ENCODE results near the gene SAMD11.
"Not testable (repeated sequence)": the region's sequence is repeated elsewhere in the genome, so short reads cannot be mapped to it uniquely, and the experiment has no call there.

The SAMD11 gene

DNA sequence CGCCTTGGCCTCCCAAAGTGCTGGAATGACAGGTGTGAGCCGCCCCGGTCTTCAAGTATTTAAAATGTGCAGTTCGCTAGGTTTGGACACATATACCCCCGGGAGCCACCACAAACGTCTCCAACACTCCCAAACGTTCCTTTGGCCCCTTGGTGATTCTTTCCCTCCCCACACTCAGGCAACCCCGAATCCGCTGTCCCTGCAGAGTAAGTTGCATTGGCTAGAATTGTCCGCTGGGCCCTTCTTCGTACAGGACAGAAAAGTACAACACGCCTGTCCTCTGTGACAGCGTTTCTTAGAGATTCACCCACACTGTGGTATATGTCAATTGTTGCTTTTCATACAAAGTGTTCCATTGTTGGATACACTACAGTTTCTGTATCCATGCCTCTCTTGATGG, 61.4 kb downstream of the SAMD11 start:
- no peak for TF ChIP-seq Cebpa-rat (IDR thresholded peaks at IDR 0.05)
- Histone ChIP-seq H3K4me2 (no peak overlapping the region), H3K9me3 (replicated peaks in 1 of 11) (peaks cover 0 to 11% (median 0%) of the 10 kb centered on the region in 11 experiments; a peak in 1 of 22 replicates), H3K27me3 (peaks cover 17 to 76% (median 34%) of the 10 kb centered on the region in 11 experiments), H4K20me1 (peaks cover 0 to 21% (median 0%) of the 10 kb centered on the region in 11 experiments; a peak in 3 of 22 replicates), H3K4me3 (no peak overlapping the region), H3K9ac (no peak overlapping the region), H3K4me1 (peaks cover 0 to 14% (median 11%) of the 10 kb centered on the region in 10 experiments; a peak in 12 of 20 replicates), H3K36me3 (no peaks in the 10 kb centered on the region), H3K27ac (no peak overlapping the region)

DNA sequence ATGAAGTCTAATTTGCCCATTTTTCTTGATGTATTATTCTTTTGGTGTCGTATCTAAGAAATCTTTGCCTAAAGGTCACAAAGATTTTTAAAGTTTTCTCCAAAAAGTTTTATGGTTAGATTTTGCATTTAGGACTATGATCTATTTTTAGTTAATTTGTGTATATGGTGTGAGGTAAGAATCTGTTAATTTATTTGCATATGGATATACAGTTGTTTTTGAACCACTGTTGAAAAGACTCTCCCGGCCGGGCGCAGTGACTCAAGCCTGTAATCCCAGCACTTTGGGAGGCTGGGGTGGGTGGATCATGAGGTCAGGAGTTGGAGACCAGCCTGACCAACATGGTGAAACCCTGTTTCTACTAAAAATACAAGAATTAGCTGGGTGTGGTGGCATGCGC, 64.3 kb downstream of the SAMD11 start:
- Histone ChIP-seq H3K9me3 (replicated peaks in 1 of 11) (peaks cover 0 to 18% (median 6%) of the 10 kb centered on the region in 11 experiments; a peak in 18 of 22 replicates), H3K27me3 (peaks cover 15 to 50% (median 29%) of the 10 kb centered on the region in 11 experiments)
- not testable (repeated sequence) for H3K4me2 ChIP-seq, H3K4me3 ChIP-seq, H3K4me1 ChIP-seq, H3K27ac ChIP-seq, H4K20me1 ChIP-seq, H3K36me3 ChIP-seq, H3K9ac ChIP-seq

DNA sequence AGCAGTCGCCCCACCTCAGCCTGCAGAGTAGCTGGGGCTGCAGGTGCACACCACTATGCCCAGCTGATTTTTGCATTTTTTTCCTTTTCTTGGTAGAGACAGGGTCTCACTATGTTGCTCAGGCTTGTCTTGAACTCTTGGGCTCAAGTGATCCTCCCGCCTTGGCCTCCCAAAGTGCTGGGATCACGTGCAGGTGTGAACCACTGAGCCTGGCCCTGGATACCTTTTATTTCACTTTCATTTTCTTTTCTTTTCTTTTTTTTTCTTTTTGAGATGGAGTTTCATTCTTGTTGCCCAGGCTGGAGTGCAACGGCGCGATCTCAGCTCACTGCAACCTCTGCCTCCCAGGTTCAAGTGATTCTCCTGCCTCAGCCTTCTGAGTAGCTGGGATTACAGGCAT, 67.6 kb downstream of the SAMD11 start:
- not testable (repeated sequence) for H4K20me1 ChIP-seq, H3K36me3 ChIP-seq, H3K9ac ChIP-seq, H3K27ac ChIP-seq, H3K4me2 ChIP-seq, H3K4me1 ChIP-seq, H3K4me3 ChIP-seq
- peaks cover 0 to 18% (median 6%) of the 10 kb centered on the region in 11 experiments; a peak in 18 of 22 replicates for H3K9me3 ChIP-seq (replicated peaks in 1 of 11)
- H3K27me3 ChIP-seq = peaks cover 21 to 47% (median 33%) of the 10 kb centered on the region in 11 experiments

DNA sequence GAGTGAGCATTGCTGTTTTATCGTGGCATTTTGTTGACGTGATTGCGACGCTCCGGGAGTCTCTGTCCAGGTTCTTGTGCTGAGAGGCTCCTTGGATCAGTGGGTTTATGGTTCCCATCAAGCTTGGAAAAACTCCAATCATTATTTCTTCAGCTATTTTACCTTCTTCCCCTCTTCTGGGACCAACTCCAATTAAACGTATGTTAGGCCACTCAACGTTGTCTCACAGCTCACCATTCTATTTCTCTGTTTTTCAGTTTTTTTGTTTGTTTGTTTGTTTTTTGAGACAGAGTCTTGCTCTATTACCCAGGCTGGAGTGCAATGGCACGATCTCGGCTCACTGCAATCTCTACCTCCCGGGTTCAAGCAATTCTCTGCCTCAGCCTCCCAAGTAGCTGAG, 68.2 kb downstream of the SAMD11 start:
- Histone ChIP-seq H3K9me3 (replicated peaks in 1 of 11) (peaks cover 0 to 18% (median 6%) of the 10 kb centered on the region in 11 experiments; a peak in 18 of 22 replicates), H3K27ac (no peak overlapping the region), H4K20me1 (peaks cover 0 to 10% (median 2%) of the 10 kb centered on the region in 11 experiments; a peak in 12 of 22 replicates), H3K9ac (no peak overlapping the region), H3K4me1 (no peaks in the 10 kb centered on the region), H3K27me3 (peaks cover 26 to 51% (median 36%) of the 10 kb centered on the region in 11 experiments), H3K36me3 (no peaks in the 10 kb centered on the region), H3K4me3 (no peak overlapping the region), H3K4me2 (no peak overlapping the region)
- TF ChIP-seq Cebpa-rat (IDR thresholded peaks at IDR 0.05) = no peak

DNA sequence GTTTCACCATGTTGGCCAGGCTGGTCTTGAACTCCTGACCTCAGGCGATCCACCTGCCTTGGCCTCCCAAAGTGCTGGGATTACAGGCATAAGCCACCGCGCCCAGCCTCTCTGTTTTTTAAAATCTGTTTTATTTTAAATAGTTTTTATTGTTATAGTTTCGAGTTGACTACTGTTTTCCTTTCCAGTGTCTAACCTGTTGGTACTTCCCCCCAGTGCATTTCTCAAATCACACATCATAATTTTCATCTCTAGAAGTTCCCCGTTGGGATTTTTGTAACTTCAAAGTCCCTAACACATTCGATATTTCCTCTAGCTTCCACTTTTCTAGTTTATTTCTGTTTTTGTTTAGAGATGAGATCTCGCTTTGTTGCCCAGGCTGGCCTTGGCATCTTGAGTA, 68.6 kb downstream of the SAMD11 start:
- no peak overlapping the region for H3K4me2 ChIP-seq
- H3K27me3 ChIP-seq = peaks cover 31 to 55% (median 41%) of the 10 kb centered on the region in 11 experiments
- no peaks in the 10 kb centered on the region for H3K36me3 ChIP-seq
- TF ChIP-seq Cebpa-rat (IDR thresholded peaks at IDR 0.05) = no peak
- peaks cover 0 to 18% (median 6%) of the 10 kb centered on the region in 11 experiments; a peak in 18 of 22 replicates for H3K9me3 ChIP-seq (replicated peaks in 1 of 11)
- H4K20me1 ChIP-seq = peaks cover 0 to 15% (median 6%) of the 10 kb centered on the region in 11 experiments; a peak in 16 of 22 replicates
- no peak overlapping the region for H3K27ac ChIP-seq
- peaks cover 0 to 4% (median 0%) of the 10 kb centered on the region in 10 experiments; a peak in 7 of 20 replicates for H3K4me1 ChIP-seq
- no peak overlapping the region for H3K4me3 ChIP-seq
- no peak overlapping the region for H3K9ac ChIP-seq

DNA sequence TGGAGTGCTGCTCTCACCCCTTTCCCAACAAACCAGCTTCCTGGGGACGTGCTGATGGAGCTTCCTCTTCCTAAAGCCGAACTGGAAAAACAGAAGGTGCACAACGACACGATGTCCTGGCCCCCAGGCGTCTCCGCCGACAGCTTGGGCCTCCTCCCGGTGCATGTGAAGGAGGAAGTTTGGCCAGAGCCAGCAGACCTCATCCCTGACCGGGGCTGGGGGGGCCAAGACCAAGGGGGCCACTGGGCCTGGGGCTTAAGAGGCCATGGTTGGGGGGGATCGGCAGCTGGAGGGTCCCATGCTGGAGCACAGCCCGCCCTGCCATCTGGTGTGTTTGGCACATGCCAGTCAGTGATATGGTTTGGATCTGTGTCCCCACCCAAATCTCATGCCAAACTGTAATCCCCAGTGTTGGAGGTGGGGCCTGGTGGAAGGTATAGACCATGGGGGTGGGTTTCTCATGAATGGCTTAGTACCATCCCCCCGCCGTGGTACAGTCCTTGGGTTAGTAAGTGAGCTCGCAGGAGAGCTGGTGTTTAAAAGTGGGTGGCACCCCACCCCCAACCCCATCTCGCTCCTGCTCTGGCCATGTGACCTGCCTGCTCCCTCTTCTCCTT, 69.8 kb downstream of the SAMD11 start:
- Histone ChIP-seq H3K4me2 (no peak overlapping the region), H3K4me1 (peaks cover 0 to 15% (median 11%) of the 10 kb centered on the region in 10 experiments; a peak in 14 of 20 replicates), H3K27me3 (peaks cover 42 to 65% (median 52%) of the 10 kb centered on the region in 11 experiments), H4K20me1 (peaks cover 0 to 26% (median 16%) of the 10 kb centered on the region in 11 experiments; a peak in 18 of 22 replicates), H3K27ac (no peak overlapping the region), H3K4me3 (no peak overlapping the region), H3K9ac (no peak overlapping the region), H3K36me3 (no peaks in the 10 kb centered on the region), H3K9me3 (replicated peaks in 1 of 11) (peaks cover 0 to 14% (median 6%) of the 10 kb centered on the region in 11 experiments; a peak in 18 of 22 replicates)
- no peak for TF ChIP-seq Cebpa-rat (IDR thresholded peaks at IDR 0.05)
